ENCODE measurements around the gene KRTAP10-5.
"Not testable (repeated sequence)": the region's sequence is repeated elsewhere in the genome, so short reads cannot be mapped to it uniquely, and the experiment has no call there.

KRTAP10-5 gene

GRCh38 chr21:44569861-44570517 is 10.4 kb downstream of the KRTAP10-5 start:
- no peak for DNase-seq

- DNase-seq, result no peak
Observed at GRCh38 chr21:44568667-44569556, 11.5 kb downstream of the KRTAP10-5 start.

GRCh38 chr21:44568261-44568660 is 12.1 kb downstream of the KRTAP10-5 start:
- no peak for DNase-seq

GRCh38 chr21:44567481-44568171 is 12.8 kb downstream of the KRTAP10-5 start:
- DNase-seq, result no peak

- DNase-seq, result peak; percentile 35 to 45
Observed at GRCh38 chr21:44566403-44566802, 14.0 kb downstream of the KRTAP10-5 start.

- no peak for DNase-seq
Observed at GRCh38 chr21:44564886-44565598, 15.4 kb downstream of the KRTAP10-5 start.

GRCh38 chr21:44564099-44564498 is 16.3 kb downstream of the KRTAP10-5 start:
- DNase-seq, result no peak

GRCh38 chr21:44558695-44559094 is 21.7 kb downstream of the KRTAP10-5 start, which contains the start of gene KRTAP10-3:
Gene KRTAP10-3, minus strand, starts transcription at chr21:44558795. Its CDS starts 80 bp downstream, at chr21:44558715.
- no peak for DNase-seq

- DNase-seq, result not testable (repeated sequence)
Observed at GRCh38 chr21:44558329-44558675, 22.1 kb downstream of the KRTAP10-5 start.

GRCh38 chr21:44557491-44558328 is 22.7 kb downstream of the KRTAP10-5 start:
- DNase-seq, result no peak

- no peak for DNase-seq
Observed at GRCh38 chr21:44556879-44557278, 23.5 kb downstream of the KRTAP10-5 start.

- no peak for DNase-seq
Observed at GRCh38 chr21:44555200-44555875, 25.1 kb downstream of the KRTAP10-5 start.

- no peak for DNase-seq
Observed at GRCh38 chr21:44552681-44553080, 27.7 kb downstream of the KRTAP10-5 start.

GRCh38 chr21:44552136-44552535 is 28.3 kb downstream of the KRTAP10-5 start:
- no peak for DNase-seq

GRCh38 chr21:44551340-44551961 is 29.0 kb downstream of the KRTAP10-5 start, which contains the start of gene KRTAP10-2:
Gene KRTAP10-2, minus strand, starts transcription at chr21:44551505. Its CDS starts 47 bp downstream, at chr21:44551458.
- no peak for DNase-seq

GRCh38 chr21:44550807-44551206 is 29.6 kb downstream of the KRTAP10-5 start:
- no peak for DNase-seq

- DNase-seq, result not testable (repeated sequence)
Observed at GRCh38 chr21:44550285-44550684, 30.1 kb downstream of the KRTAP10-5 start.

- DNase-seq, result no peak
Observed at GRCh38 chr21:44549525-44550211, 30.7 kb downstream of the KRTAP10-5 start.

- no peak for DNase-seq
Observed at GRCh38 chr21:44548922-44549321, 31.5 kb downstream of the KRTAP10-5 start.

- no peak for DNase-seq
Observed at GRCh38 chr21:44548381-44548780, 32.0 kb downstream of the KRTAP10-5 start.

Measured in Kasumi-1 (cell line).